Peyer's patch (tissue), 4 donors: ENCODE measurements around the gene SRBD1. TPM values are rescaled to one million over a fixed set of nuclear protein-coding genes. Genes with fewer than 3 reads are reported as not detected.

Source experiments
- DNase-seq, 3 donors: peaks; one replicate each; pipeline ENCODE4 v3.0.0-alpha.2; 2017 to 2019
- H3K27ac ChIP-seq, 4 donors: fragments of 200-600 bp; sonication (generic); one replicate each; pipeline ENCODE4 v1.5.1; 2016 to 2019
- H3K27me3 ChIP-seq, 2 donors: fragments of 200-600 bp; sonication (generic); one replicate each; pipeline ENCODE4 v1.5.1; 2019
- H3K36me3 ChIP-seq, 3 donors: fragments of 200-600 bp; sonication (generic); one replicate each; pipeline ENCODE4 v1.5.1; 2016 to 2019
- H3K4me1 ChIP-seq, 4 donors: fragments of 200-600 bp; sonication (generic); one replicate each; pipeline ENCODE4 v1.5.1; 2016 to 2019
- H3K4me3 ChIP-seq, 4 donors: fragments of 200-600 bp; sonication (generic); 1 replicate in 3 of 4; 2 replicates in 1 of 4; pipeline ENCODE4 v1.5.1; 2016 to 2019; ENCODE audit warnings: mild to moderate bottlenecking in 1 of 4
- H3K9me3 ChIP-seq, 4 donors: fragments of 200-600 bp; sonication (generic); one replicate each; pipeline ENCODE4 v1.5.1; 2016 to 2019; ENCODE audit warnings: mild to moderate bottlenecking in 1 of 4
- POLR2A ChIP-seq, 2 donors: fragments of 450-650 bp; IDR thresholded peaks; one replicate each; pipeline ENCODE4 v1.5.1; 2017; ENCODE audit warnings: antibody characterized with exemption in 2 of 2, mild to moderate bottlenecking in 2 of 2, moderate library complexity in 2 of 2
- total RNA-seq, 4 donors: library from RNA; depleted of rRNA; stranded (reverse); fragments of >200 nt; gene quantifications; one replicate each; pipeline ENCODE4 v1.1.0, GENCODE V29; 2016
- TF ChIP-seq, protein P1 (sequence below), 6 experiments: fragments of 450-650 bp in 4 of 6; fragments of 200-600 bp in 2 of 6; sonication (generic) in 1 of 6; IDR thresholded peaks; one replicate each; pipeline ENCODE4 v1.5.1; 2017 to 2019; ENCODE audit warnings: antibody characterized with exemption in 6 of 6, mild to moderate bottlenecking in 3 of 6, moderate library complexity in 1 of 6

Gene SRBD1
- total RNA-seq, 4 donors from 2014 or later, result 14.9 to 32.2 (median 22.5) TPM

- no peak overlapping the region for H3K4me3 ChIP-seq
- no peaks in the 10 kb centered on the region for H3K9me3 ChIP-seq
- no peaks in the 10 kb centered on the region for H3K4me1 ChIP-seq
- no peak overlapping the region for H3K27ac ChIP-seq
- TF ChIP-seq, protein P1, sequence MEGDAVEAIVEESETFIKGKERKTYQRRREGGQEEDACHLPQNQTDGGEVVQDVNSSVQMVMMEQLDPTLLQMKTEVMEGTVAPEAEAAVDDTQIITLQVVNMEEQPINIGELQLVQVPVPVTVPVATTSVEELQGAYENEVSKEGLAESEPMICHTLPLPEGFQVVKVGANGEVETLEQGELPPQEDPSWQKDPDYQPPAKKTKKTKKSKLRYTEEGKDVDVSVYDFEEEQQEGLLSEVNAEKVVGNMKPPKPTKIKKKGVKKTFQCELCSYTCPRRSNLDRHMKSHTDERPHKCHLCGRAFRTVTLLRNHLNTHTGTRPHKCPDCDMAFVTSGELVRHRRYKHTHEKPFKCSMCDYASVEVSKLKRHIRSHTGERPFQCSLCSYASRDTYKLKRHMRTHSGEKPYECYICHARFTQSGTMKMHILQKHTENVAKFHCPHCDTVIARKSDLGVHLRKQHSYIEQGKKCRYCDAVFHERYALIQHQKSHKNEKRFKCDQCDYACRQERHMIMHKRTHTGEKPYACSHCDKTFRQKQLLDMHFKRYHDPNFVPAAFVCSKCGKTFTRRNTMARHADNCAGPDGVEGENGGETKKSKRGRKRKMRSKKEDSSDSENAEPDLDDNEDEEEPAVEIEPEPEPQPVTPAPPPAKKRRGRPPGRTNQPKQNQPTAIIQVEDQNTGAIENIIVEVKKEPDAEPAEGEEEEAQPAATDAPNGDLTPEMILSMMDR (IDR thresholded peaks at IDR 0.05), result no peak
- no peak for TF ChIP-seq POLR2A (IDR thresholded peaks at IDR 0.05)
- H3K27me3 ChIP-seq, result no peaks in the 10 kb centered on the region
- H3K36me3 ChIP-seq, result peaks cover 0 to 3% (median 0%) of the 10 kb centered on the region in 3 donors
- DNase-seq, result no peak
Observed at GRCh38 chr2:45484965-45485364, 126.1 kb downstream of the SRBD1 start.

DNA sequence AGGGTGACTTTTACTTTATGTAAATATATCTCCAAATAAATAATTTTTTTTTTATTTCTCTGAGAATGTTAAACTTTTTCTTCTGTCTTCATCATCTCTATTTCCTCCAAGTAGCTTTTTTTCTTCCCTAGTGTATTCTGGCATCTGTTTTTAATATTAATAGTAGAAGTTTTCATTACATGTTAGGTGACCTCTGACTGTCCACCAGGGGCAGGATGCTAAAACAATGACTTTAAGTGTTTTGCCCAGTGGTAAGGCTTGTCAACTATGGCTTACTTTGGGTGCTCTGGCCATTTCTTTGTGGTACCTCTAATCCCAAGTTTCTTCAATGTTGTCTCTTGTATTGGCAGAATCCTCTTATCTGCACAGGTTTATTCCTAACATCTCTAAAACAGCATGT, 127.1 kb downstream of the SRBD1 start:
- Histone ChIP-seq H3K27ac (no peak overlapping the region), H3K36me3 (peaks cover 0 to 8% (median 0%) of the 10 kb centered on the region in 3 donors), H3K27me3 (no peaks in the 10 kb centered on the region), H3K4me1 (no peaks in the 10 kb centered on the region), H3K9me3 (no peaks in the 10 kb centered on the region), H3K4me3 (no peak overlapping the region)
- no peak for DNase-seq
- TF ChIP-seq, protein P1 (IDR thresholded peaks at IDR 0.05), result no peak
- no peak for TF ChIP-seq POLR2A (IDR thresholded peaks at IDR 0.05)

DNA sequence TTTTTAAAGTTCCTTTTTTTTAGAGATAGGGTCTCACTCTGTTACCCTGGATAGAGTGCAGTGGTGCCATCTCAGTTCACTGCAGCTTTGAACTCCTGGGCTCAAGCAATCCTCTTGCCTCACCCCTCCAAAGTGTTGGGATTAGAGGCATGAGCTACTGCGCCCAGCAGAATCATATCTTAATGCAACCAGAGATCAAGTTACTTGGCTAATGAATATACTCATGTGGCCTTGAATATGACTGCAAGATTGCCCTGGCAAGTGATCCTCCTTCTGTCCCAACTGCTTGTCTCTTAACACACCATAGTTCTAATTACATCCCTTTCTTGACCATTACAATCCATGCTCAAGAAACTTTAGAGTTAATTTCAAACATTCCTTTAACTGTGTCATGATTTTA, 133.5 kb downstream of the SRBD1 start:
- Histone ChIP-seq H3K9me3 (no peaks in the 10 kb centered on the region), H3K36me3 (peaks cover 0 to 5% (median 0%) of the 10 kb centered on the region in 3 donors), H3K27ac (no peak overlapping the region), H3K27me3 (no peaks in the 10 kb centered on the region), H3K4me1 (no peaks in the 10 kb centered on the region), H3K4me3 (no peak overlapping the region)
- no peak for DNase-seq
- TF ChIP-seq, protein P1 (IDR thresholded peaks at IDR 0.05), result no peak
- TF ChIP-seq POLR2A (IDR thresholded peaks at IDR 0.05), result no peak

- no peak for DNase-seq
- H3K4me3 ChIP-seq, result no peak overlapping the region
- H3K36me3 ChIP-seq, result no peaks in the 10 kb centered on the region
- H3K27ac ChIP-seq, result no peak overlapping the region
- no peak for TF ChIP-seq POLR2A (IDR thresholded peaks at IDR 0.05)
- TF ChIP-seq, protein P1 (IDR thresholded peaks at IDR 0.05), result no peak
- no peaks in the 10 kb centered on the region for H3K9me3 ChIP-seq
- H3K4me1 ChIP-seq, result no peaks in the 10 kb centered on the region
- no peaks in the 10 kb centered on the region for H3K27me3 ChIP-seq
Observed at GRCh38 chr2:45470531-45470930, 140.5 kb downstream of the SRBD1 start.

- TF ChIP-seq, protein P1 (IDR thresholded peaks at IDR 0.05), result no peak
- TF ChIP-seq POLR2A (IDR thresholded peaks at IDR 0.05), result no peak
- H3K9me3 ChIP-seq, result no peaks in the 10 kb centered on the region
- no peak for DNase-seq
Observed at GRCh38 chr2:45469314-45470099, 141.6 kb downstream of the SRBD1 start.

More at GRCh38 chr2:45469314-45470099, 141.6 kb downstream of the SRBD1 start:
- no peaks in the 10 kb centered on the region for H3K27me3 ChIP-seq
- H3K4me3 ChIP-seq, result no peak overlapping the region
- H3K27ac ChIP-seq, result no peak overlapping the region
- no peaks in the 10 kb centered on the region for H3K4me1 ChIP-seq
- no peaks in the 10 kb centered on the region for H3K36me3 ChIP-seq
